PC-9 (cell line): ENCODE results near the gene PDE4D.

Experiments used
- CTCF ChIP-seq: fragments of 200-600 bp; sonication (generic); conservative IDR thresholded peaks from 2 replicates; pipeline ENCODE4 v1.6.1; 2017; ENCODE audit warnings: mixed run types, antibody characterized with exemption, mild to moderate bottlenecking, moderate library complexity
- EZH2 ChIP-seq: fragments of 200-600 bp; sonication (generic); IDR thresholded peaks from 2 replicates; pipeline ENCODE4 v1.8.0; 2017; ENCODE audit warnings: antibody characterized with exemption, low read depth

- TF ChIP-seq CTCF (no peak), EZH2 (no peak)
These were observed 485.6 kb downstream of the PDE4D start for GRCh38 chr5:59407967-59408366.
